Cardiac fibroblast (primary cell): ENCODE measurements around the gene CCDC91.

Experiments used
- DNase-seq, 2 donors: peaks; one replicate each; pipeline versions ENCODE4 v3.0.0 to v3.0.0-alpha.2; 2010; ENCODE audit warnings: low read depth in 2 of 2
- H3K4me3 ChIP-seq, 2 donors: replicated peaks in 1 of 2; 1 replicate in 1 of 2; 2 replicates in 1 of 2; pipeline ENCODE4 v1.5.1; 2011; ENCODE audit warnings: low read depth in 2 of 2, low read length in 2 of 2, mild to moderate bottlenecking in 2 of 2, moderate library complexity in 1 of 2
- CTCF ChIP-seq: IDR thresholded peaks from one replicate; pipeline ENCODE4 v1.5.1; 2011; ENCODE audit warnings: low read depth, mild to moderate bottlenecking, low read length, inconsistent platforms

CCDC91 gene

GRCh38 chr12:28574746-28575592, 384.7 kb downstream of the CCDC91 start:
- H3K4me3 ChIP-seq: no peak overlapping the region
- no peak for TF ChIP-seq CTCF

GRCh38 chr12:28575593-28576205, 385.4 kb downstream of the CCDC91 start:
- no peak for DNase-seq
- no peak for TF ChIP-seq CTCF

More at GRCh38 chr12:28574746-28575592, 384.7 kb downstream of the CCDC91 start:
- no peak for DNase-seq

DNA sequence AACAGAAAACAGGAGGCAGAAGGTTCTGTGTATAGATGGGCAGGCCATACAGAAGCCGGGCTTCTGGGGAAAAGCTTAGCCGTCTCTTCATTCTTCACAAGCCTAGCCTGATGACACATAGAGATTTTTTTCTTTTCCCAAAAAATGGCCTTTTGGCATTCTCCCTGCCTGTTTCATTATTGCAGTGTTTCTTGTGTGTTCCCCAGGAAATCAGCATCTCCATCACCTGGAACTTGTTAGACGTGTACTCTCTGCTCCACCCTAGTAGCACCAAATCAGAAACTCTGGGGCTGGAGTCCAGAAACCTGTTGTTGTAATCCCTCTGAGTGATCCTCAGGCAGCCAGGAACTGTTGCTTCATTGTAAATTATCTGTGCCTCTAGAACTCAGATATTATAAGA, 388.1 kb downstream of the CCDC91 start:
- no peak for TF ChIP-seq CTCF
- no peak overlapping the region for H3K4me3 ChIP-seq
- peak in 1 of 2 donors; percentile 23 for DNase-seq

More at GRCh38 chr12:28575593-28576205, 385.4 kb downstream of the CCDC91 start:
- no peak overlapping the region for H3K4me3 ChIP-seq

DNA sequence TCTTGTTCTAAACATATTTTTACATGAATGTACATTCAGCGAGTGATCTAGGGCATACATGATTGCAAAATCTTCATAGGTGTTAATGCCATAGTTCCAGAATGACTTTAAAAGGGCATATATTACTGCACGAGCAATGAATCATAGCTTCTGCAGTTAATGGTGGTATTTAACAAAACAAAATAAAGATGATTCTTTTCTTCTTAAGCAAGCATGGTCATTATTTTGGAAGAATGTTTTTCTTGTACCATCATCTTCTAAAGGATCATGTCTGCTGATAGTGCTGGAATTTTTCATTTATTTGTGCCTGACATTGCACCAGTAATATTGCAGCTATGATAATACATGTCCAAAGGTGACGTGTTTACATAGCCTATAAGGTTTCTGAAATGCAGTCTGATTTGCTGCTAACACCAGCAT, 388.6 kb downstream of the CCDC91 start:
- no peak for TF ChIP-seq CTCF
- H3K4me3 ChIP-seq: no peak overlapping the region
- DNase-seq: peak in 1 of 2 donors; percentile 40

DNA sequence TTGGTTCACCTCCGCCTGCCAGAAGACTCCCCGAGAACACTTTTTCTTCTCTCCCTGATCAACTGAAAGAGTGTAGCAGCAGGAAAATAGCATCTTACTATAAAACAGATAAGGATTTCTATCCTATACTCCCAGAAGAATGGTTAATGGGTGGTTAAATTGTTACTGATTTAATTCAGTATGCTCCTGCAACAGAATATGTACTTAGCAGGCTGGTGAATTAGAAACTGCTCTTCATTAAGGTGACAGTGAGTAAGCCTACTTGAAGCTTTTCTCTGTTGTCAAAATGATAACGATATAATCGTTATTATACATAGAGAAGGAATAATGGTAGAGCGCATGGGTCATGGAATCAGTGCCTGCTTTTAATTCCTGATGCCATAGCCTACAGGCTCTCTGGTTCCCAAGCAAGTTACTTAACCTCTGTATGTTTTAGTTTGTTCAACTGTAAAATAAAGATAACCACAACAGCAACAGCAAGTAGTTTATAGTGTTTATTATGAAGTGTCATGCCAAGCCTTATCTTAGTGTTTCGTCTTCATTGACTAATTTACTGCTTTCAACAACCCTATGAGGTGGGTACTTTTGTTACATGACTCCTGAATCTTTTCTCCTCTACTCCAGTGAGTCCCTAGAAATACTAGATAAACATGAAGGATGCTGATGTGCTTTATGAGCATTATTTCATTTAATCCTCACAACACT, 392.6 kb downstream of the CCDC91 start:
- no peak for TF ChIP-seq CTCF
- H3K4me3 ChIP-seq: no peak overlapping the region
- no peak for DNase-seq

- TF ChIP-seq CTCF: peak; percentile 30
- no peak overlapping the region for H3K4me3 ChIP-seq
- peak; percentile 24 to 64 for DNase-seq
Measured at GRCh38 chr12:28583701-28584261, 393.5 kb downstream of the CCDC91 start.
